NT2/D1 (cell line): ENCODE data around the gene TMEM182.

Experiments
- SUZ12 ChIP-seq: IDR thresholded peaks from 2 replicates; pipeline ENCODE4 v1.6.1; 2011; ENCODE audit not compliant: insufficient read length, insufficient read depth; ENCODE audit errors: extremely low read depth
- YY1 ChIP-seq: IDR thresholded peaks from 2 replicates; pipeline ENCODE4 v1.6.1; 2011; ENCODE audit not compliant: insufficient read length, insufficient read depth
- ZNF274 ChIP-seq: IDR thresholded peaks from 2 replicates; pipeline ENCODE4 v1.6.1; 2011; ENCODE audit warnings: mild to moderate bottlenecking, low read depth, low read length

DNA sequence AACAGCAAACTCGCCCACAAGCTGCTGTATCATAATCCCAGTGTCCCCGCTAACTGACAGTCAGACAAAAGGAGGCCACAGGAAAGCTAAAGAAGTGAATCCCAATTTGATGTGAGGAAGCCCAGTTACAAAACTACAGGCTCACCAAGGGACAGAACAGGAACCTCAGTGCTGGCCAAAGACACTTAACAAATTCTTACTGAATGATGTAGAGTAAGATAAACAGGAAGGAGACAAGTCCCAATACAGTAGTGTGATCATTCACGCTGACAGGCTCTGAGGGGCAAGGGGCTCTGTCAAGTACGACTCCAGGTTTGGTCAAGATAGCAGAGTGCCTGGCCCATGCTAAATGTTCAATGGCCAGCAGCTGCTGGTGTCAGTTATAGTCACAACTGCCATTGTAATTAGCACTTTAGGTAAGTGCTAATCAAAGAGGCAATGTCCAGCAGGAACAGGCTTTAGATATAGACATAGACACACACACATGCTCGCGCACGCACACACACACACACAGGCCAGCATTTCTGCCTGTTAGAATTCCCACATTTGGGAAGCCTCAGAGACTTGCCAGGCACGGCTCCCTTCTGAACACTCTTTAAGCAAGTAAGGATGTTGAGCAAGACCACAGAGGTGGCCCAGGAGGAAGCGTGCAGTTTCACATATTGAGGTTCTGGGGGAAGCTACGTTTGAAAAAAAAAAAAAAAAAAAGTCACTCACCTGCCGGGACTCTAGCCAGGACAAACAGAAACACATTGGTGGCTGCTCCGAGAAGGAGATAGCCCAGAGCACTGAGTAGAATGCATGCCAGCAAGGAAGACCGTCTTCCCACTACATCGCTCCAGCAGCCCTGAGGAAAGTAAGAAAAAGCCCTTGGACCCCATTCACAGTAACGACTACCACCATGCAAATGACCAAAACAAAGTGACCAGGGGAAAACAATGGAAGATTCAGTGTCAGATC is 35.4 kb upstream of the TMEM182 start:
- TF ChIP-seq ZNF274 (no peak), SUZ12 (no peak), YY1 (no peak)
